Measurements from ENCODE around the gene GINS3. TPM values are rescaled to one million over a fixed set of nuclear protein-coding genes. Genes with fewer than 3 reads are reported as not detected.

GINS3 gene
- total RNA-seq, 1 donor from 2014 or later = 2.8 TPM

DNA sequence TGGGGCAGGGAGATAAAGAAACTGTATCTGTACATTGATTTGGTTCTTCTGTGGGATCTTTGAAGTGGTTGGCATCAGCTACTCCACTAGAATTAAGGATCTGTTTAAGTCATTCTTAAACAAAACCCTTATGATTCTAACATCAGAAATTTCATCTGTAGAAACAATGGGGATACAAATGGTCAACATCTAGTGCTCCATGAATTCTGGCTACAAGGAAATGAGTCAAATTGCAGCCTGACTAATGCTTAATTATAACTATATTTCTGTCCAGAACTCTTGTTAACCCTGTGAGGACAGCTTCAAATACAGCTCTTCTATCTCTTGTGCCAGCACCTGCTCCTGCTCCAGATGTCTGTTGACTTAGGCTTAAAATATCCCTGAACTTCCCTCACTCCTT, 13.9 kb upstream of the GINS3 start:
- intact Hi-C loops (cut with DNase I) = no loop called here
- no peak for ATAC-seq
- TF ChIP-seq, protein P1, sequence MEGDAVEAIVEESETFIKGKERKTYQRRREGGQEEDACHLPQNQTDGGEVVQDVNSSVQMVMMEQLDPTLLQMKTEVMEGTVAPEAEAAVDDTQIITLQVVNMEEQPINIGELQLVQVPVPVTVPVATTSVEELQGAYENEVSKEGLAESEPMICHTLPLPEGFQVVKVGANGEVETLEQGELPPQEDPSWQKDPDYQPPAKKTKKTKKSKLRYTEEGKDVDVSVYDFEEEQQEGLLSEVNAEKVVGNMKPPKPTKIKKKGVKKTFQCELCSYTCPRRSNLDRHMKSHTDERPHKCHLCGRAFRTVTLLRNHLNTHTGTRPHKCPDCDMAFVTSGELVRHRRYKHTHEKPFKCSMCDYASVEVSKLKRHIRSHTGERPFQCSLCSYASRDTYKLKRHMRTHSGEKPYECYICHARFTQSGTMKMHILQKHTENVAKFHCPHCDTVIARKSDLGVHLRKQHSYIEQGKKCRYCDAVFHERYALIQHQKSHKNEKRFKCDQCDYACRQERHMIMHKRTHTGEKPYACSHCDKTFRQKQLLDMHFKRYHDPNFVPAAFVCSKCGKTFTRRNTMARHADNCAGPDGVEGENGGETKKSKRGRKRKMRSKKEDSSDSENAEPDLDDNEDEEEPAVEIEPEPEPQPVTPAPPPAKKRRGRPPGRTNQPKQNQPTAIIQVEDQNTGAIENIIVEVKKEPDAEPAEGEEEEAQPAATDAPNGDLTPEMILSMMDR (IDR thresholded peaks at IDR 0.05) = no peak
- no peaks in the 10 kb centered on the region for H3K4me1 ChIP-seq
- H3K9me3 ChIP-seq = no peaks in the 10 kb centered on the region
- no peak overlapping the region for H3K27ac ChIP-seq
- H3K4me3 ChIP-seq = no peak overlapping the region
- no peaks in the 10 kb centered on the region for H3K27me3 ChIP-seq
- no peaks in the 10 kb centered on the region for H3K36me3 ChIP-seq
- DNase-seq = no peak

DNA sequence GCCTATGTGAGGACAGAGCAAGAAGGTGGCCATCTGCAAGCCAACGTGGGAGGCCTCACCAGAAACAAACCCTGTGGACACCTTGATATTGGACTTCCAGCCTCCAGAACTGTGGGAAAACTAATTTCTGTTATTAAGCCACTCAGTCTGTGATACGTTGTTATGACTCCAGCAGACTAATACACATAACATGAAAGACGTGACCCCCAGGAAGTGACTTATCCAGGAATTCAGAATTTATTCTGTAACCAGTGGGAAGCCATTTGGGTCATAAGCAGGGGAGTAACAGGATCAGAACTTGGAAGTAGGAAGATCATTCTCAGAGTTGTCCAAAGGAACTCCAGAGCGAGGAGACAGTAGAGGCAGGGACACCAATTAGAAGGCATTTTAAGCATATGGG, 12.5 kb upstream of the GINS3 start:
- no peak for ATAC-seq
- Histone ChIP-seq H3K27me3 (no peaks in the 10 kb centered on the region), H3K27ac (no peak overlapping the region), H3K4me1 (no peaks in the 10 kb centered on the region), H3K36me3 (no peaks in the 10 kb centered on the region), H3K4me3 (no peak overlapping the region), H3K9me3 (no peaks in the 10 kb centered on the region)
- no peak for DNase-seq
- intact Hi-C loops (cut with DNase I) = no loop called here
- TF ChIP-seq, protein P1 (IDR thresholded peaks at IDR 0.05) = no peak

- ATAC-seq = no peak
- Histone ChIP-seq H3K36me3 (no peaks in the 10 kb centered on the region), H3K27me3 (no peaks in the 10 kb centered on the region), H3K27ac (no peak overlapping the region), H3K4me3 (no peak overlapping the region), H3K9me3 (no peaks in the 10 kb centered on the region), H3K4me1 (no peaks in the 10 kb centered on the region)
- no peak for DNase-seq
- TF ChIP-seq, protein P1 (IDR thresholded peaks at IDR 0.05) = no peak
- intact Hi-C loops (cut with DNase I) = no loop called here
Measured at GRCh38 chr16:58381661-58382060, 10.6 kb upstream of the GINS3 start.

- Histone ChIP-seq H3K27ac (no peak overlapping the region), H3K4me3 (no peak overlapping the region), H3K9me3 (no peaks in the 10 kb centered on the region), H3K4me1 (no peaks in the 10 kb centered on the region), H3K27me3 (no peaks in the 10 kb centered on the region), H3K36me3 (no peaks in the 10 kb centered on the region)
- ATAC-seq (peak; percentile 69), DNase-seq (no peak)
- intact Hi-C loops (cut with DNase I) = no loop called here
- TF ChIP-seq, protein P1 (IDR thresholded peaks at IDR 0.05) = no peak
Measured at GRCh38 chr16:58384437-58385055, 7.7 kb upstream of the GINS3 start.

DNA sequence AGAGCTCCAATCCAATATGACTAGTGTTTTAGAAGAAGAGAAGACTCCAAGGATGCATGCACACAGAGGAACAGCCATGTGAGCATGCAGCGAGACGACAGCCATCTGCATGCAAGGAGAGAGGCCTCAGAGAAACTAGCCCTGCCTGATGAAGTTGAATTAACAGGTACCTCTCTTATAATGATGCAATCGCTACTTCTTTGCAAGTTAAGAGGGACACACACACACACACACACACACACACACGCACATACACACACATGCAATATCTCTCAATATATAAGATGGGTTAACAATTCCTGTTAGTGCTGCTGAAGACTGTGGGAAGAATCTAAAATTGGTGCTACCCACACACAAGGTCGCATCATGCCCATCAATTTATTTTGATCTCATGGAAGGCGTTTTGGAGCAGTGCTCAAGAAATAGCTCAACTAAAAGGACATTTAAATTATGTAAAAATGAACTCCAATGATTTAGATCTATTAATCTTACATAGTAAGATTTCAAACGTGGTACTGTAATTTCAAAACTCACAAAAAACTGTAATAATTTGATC, 7.0 kb upstream of the GINS3 start:
- intact Hi-C loops (cut with DNase I) = no loop called here
- Histone ChIP-seq H3K27ac (no peak overlapping the region), H3K9me3 (no peaks in the 10 kb centered on the region), H3K36me3 (no peaks in the 10 kb centered on the region), H3K4me3 (no peak overlapping the region), H3K4me1 (no peaks in the 10 kb centered on the region), H3K27me3 (no peaks in the 10 kb centered on the region)
- no peak for DNase-seq
- no peak for ATAC-seq
- TF ChIP-seq, protein P1 (IDR thresholded peaks at IDR 0.05) = no peak
